CMK (cell line): ENCODE measurements around the gene RNASEH2B.
A peak's percentile ranks its signal among the peaks of the same experiment; 100 is the strongest.

Experiments used
- DNase-seq: peaks from one replicate; pipeline ENCODE4 v3.0.0-alpha.2; 2010; ENCODE audit warnings: low read depth

The RNASEH2B gene, protein sequence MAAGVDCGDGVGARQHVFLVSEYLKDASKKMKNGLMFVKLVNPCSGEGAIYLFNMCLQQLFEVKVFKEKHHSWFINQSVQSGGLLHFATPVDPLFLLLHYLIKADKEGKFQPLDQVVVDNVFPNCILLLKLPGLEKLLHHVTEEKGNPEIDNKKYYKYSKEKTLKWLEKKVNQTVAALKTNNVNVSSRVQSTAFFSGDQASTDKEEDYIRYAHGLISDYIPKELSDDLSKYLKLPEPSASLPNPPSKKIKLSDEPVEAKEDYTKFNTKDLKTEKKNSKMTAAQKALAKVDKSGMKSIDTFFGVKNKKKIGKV

DNA sequence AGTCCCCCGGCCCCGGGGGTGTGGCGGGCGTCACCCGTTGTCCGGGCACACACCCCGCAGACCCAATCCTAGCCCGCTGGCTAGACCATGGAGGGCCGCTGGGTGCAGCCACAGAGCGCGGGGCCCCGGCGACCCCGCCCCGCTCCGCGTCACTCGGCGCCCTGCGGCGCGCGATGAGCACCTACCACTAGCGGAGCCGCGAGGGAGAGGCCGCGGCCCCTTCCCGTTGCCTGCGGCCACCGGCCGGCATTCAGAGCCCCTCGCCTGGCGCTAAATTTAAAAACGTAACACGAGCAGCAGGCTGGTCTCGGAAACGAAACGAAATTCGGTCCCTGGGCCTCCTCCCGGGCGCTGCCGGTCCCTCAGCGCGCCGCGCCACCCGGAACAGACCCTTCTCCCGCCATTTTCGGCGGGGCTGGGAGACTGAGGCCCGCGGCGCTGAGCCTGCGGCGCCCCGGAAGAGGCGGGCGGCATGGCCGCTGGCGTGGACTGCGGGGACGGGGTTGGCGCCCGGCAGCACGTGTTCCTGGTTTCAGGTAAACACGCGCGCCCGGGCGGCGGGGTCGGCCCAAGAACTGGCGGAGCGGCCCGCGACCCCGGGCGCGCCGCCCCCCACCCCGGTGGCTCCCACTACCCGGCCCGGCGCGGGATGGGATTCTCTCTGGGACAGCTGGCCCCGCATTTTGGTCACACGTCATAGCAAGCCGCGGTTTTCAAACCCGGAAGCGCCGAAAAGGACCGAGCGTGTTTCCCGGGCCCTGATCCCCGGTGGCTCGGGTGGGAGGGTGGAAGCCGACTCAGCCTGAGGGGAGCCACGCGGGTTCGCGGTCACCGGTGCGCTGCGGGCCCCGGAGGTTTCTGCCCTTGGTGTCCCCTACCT is at the start of gene RNASEH2B:
Gene RNASEH2B, plus strand, starts transcription at position 187 of the 880 bp plus-strand sequence. Its CDS starts 286 bp downstream, at position 473.
- DNase-seq, result peak; percentile 62

DNA sequence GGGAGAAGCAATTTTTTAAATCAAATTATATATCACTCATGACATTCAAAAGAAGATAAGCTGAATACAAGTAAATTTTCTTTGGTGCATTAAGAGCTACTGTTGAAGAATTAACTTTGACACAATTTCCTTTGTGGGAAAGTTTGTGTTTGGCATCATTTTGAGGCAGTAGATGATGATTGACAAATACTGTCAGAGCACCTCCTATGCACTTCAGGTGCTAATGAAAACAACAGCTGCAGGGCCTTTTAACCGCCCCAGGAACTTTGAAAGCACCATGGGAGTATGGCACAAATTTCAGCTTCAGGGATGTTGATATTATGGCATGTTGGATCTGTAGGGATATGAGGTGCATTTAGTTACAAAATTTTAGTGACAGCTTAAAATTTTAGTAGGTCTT is 45.1 kb upstream of the RNASEH2B start:
- no peak for DNase-seq

DNA sequence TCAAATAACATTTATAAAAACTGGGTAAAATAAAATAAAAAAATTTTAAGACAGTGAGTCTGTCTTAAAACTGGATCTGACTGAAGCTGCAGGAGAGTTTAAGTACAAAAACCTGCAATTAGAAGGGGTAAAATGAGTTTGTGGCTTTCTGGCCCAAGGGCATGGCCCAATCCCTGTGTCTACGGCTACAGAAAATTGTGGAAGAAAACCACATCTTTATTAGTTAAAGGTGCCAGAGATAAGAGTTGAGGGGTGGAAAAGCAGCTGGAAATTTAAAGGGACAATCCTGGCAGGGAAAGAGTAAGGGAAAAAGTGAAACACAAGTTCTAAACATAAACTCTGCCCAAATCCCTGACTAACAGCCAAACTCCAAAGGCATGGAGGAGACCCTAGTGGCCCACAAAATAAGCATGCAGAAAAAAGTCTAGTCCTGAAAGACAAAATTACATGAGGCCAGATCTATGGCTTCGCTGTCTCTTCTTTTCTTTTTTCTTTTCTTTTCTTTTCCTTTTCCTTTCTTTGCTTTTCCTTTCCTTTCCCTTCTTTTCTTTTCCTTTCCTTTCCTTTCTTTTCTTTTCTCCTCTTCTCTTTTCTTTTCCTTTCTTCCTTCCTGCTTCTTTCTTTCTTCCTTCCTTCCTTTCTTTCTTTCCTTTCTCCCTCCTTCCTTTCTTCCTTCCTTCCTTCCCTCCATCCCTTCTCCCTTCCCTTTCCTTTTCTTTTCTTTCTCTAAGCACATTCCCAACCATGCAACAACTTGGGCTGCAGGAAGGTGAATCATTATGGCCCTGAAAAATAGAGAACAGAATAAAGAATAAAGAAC is 42.6 kb upstream of the RNASEH2B start:
- DNase-seq, result no peak

DNA sequence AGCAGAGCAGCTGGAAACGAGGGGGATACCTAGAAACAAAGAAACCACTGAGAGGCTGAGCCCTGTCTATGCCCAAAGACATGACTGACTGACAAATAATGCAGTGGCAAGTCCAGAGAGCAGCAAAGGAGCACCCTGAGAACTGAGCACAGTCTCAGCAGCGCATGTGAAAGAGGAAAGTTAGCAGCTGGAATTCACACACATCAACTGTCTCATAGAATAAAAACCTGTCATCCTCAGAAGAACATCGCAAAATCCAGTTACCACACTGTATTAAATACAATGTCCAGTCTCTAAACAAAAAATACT is 42.0 kb upstream of the RNASEH2B start:
- DNase-seq, result no peak

DNA sequence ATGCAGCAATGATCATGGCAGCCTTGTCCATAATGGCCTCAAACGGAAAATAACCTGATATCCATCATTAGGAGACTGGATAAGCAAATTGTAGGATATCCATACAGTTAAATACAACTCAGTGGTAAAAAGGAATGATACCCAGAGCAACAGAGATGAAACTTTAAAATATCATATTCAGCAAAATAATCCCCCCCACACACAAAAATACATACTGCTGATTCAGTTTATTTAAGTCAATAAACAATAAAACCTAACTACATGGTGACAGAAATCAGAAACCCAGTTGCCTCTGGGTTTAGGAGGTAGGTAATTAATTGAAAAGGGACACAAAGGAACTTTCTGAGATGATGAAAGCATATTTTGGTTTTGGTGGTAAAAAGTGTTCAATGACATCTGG is 38.2 kb upstream of the RNASEH2B start:
- no peak for DNase-seq

DNA sequence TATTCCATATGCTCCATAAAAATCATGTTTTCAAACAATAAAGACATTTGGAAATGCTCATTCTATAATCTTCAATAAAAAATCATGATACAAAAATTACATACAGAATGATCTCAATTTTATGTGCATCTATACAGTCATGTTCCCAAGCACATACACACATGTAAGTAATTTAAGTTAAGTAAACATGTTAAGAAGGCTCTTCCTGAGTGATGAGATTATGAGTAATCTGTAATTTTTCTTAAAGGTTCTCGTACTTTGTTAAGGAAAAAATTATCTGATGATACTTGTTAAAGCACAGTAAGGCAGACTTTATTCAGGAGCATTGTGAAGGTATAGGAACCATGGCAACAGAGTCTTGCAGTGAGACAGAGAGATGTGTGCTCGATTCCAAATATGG is 36.1 kb upstream of the RNASEH2B start:
- DNase-seq, result no peak

DNA sequence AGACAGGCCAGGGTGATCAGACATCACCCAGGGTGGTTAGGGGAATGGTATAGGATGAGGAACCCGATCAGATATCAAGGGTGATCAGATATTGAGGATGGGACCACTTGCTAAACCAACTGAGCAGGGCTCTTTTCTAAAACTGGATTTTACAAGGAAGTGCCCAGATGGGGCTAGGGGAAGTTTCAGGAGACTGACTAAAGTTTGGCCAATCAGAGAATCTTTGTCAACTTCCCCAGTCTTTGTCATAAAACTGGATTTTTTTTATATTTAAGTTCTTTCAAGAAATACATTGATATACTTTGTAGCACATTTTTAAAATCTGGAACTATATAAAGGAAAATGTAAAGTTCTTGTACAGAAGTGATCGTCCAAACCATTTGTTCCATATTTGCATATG is 35.6 kb upstream of the RNASEH2B start:
- DNase-seq, result no peak

DNA sequence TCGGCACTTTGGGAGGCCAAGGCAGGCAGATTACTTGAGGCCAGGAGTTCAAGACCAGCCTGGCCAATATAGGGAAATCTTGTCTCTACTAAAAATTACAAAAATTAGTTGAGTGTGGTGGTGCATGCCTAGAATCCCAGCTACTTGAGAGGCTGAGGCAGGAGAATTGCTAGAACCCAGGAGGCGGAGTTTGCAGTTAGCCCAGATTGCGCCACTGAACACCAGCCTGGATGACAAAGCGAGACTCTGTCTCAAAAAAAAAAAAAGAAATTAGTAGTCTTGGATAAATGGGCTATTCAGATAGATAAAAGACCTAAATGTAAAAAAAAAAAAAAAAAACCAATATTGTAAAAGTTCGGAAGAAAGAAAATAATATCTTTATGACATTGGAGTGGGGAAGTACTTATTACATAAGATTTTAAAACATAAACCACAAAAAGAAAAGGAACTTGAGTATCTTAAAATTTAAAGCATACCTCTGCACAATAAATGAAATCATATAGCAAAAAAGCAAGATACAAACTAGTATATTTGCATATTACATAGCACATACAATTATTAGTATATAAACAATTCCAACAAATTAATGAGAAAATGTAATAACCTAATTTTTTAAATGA is 26.7 kb upstream of the RNASEH2B start:
- no peak for DNase-seq

DNA sequence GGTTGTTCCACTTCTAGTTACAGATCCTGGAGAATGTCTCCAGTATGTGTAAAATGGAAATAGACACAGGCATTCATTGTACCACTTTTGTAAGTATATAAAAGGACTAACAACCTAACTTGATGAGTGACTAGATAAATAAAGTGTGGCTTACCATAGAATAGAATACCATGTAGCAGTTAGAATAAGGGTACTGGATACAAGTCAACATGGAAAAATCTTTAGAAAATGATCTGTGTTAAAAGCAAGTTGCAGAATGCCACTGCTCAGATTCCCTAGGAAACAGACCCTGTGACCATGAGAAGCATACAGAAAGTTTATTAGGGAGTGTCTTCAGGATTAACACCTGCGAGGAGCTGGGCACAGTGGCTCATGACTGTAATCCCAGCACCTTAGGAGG is 25.9 kb upstream of the RNASEH2B start:
- no peak for DNase-seq

DNA sequence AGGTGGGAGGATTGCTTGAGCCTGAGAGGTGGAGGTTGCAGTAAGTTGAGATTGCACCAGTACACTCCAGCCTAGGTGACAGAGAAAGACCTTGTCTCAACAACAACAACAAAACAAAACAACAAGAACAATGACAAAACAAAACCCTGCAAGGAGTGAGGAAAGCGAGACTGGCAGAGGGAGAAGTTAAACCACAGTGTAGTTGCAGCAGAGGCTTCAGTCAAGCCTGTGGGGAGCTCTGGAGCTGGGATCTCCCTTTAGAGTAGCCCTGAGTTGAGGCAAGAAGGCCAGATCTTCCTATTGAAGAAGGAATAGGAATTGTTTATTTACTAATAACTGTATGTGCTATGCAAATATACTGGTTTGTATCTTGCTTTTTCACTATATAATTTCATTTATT is 25.3 kb upstream of the RNASEH2B start:
- no peak for DNase-seq

DNA sequence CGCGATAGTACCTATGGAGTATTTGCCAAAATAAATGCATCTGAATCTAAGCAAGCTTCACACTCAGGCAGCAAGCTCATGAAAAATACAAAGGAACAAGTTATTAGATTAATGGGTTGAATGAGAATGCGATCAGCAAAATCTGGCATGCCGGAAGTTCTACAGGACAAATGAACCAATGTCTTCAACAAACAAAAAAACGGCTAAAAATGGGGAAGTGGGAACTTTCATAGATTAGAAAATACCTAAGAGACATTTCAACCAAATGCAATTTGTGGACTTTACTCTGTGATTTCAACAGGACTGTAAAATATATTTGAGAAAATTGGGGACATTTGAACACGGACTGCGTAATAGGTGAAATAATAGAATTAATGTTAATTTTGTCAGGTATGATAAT is 22.4 kb upstream of the RNASEH2B start:
- DNase-seq, result no peak

DNA sequence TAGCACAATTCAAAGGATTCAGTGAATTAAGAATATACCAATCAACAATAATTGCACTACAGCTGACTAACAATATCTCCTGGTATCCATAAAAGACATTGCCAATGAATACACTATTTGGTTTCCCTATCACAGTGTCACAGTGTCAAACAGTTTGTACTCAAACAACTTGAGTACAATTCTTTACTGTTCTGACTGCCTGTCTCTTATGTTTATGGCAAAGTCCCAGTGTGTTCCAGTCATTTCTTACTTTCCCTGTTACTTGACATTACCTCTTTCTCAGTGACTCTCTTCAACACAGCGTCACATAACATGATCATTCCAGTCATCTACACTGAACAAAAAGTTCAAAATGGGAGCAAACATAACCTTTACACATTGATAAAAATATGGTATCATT is 21.2 kb upstream of the RNASEH2B start:
- DNase-seq, result no peak

DNA sequence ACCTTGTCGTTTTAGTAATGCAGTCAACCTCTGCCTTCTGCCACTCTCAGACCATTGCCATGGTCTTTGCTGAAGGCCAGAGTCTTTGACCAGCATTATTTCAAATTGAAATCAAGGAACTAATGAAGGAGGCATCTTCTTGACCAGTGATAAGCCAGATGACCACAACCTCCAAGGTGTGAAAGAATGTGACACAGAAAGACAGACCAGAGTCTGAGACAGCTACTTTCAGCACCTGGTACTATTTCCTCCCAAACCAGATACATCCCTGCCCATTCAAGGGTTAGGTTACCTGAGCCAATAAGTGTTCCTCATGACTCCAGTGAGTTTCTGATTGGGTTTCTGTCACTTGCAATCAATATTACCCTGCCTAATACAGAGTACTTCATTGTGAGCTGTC is 20.3 kb upstream of the RNASEH2B start:
- DNase-seq, result no peak

DNA sequence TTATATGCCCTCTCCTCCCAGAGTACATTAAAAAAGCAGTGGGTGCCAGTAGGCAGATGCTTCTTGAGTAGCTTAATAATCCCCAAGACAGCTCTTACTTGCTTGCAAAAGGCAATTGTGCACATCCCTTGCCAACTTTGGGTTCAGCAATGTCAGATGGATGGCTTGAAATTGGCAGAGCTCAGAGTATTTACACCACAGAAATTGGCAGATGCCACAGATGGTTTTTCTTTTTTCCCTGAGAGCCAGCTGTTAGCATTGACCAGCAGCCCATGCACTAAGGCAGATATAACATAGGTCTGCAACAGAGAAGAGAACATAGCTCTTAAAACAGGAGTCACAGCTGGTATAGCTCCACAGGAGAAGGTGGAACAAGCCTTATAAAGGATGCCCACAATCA is 18.4 kb upstream of the RNASEH2B start:
- no peak for DNase-seq

DNA sequence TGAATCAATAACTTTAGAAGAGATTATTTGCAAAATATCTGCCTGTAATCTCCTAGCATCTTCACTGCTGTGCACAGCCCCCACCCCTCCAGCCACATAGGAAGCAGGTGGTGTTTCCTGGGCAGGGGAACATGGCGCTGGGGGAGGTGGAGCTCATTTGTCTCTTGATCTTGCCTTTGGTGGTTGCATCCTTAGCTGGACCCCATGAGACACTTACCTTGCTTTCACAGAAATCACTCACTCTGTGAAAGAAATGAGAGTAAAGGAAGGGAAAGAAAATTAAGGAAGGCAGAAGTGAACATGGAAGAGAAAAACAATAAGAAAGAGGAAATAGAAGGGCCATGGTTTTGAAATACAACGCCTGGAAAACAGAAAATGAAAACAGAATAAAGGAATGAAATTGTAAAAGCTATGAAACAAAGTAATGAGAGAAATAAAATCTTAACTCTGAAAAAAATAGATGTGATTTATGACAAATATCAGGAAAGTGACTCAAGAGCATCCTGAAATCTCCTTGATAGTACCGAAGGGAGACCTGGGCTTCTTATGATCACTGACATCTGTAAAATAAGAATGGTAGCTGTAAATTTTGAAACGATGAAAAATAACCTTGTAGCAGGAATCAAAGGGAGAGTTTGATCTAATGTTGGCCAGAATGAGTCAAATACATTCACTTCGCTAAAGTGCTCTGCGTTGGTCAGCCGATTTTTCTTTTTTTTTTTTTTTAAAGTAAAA is 17.2 kb upstream of the RNASEH2B start:
- no peak for DNase-seq

DNA sequence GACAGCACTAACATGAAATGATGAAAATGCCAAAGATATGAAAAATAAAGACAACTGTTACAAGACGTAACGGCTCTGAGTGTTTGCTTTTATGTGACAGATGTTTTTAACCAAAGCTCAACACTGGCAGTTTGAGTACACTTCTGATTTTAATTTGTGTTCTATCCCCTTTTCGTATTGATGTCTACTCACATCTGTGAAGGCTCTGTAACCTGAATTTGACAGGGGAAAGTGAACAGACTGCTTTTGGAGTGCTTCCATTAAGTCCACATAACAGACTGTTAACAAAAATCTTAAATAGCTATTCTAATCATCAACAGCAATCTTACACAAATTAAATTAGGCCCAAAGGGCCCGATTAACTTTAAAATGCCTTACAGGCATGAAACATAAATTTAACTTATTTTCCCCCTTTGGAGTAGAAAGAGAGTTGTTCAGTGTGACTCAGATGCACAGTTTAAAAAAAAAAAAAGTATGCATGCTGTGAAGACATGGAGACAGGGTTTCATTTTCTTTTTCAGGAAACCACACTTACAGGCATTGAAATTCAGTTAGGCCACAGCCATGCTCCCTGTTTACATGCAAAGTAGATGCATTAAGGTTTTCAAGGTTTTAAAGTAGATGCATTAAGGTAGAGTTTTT is 16.3 kb upstream of the RNASEH2B start:
- no peak for DNase-seq

DNA sequence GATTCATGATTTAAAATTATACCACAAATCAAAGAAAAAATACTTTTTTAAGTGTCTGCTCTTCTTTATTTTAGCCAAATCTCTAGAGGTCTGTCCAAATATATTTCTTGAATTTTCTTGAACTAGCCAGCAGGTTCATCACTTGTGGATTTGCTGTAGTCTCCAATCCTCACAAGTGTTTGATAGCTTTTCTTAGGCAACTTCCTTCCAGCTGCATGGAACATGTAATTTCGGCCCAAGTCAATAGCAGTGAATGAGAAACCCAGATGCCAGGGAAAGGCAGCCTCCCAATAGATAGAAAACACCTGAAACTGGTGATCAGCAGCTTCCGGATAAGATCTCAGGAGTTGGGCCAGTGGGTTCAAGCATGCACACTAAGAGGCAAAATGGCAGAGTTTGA is 15.6 kb upstream of the RNASEH2B start:
- no peak for DNase-seq

DNA sequence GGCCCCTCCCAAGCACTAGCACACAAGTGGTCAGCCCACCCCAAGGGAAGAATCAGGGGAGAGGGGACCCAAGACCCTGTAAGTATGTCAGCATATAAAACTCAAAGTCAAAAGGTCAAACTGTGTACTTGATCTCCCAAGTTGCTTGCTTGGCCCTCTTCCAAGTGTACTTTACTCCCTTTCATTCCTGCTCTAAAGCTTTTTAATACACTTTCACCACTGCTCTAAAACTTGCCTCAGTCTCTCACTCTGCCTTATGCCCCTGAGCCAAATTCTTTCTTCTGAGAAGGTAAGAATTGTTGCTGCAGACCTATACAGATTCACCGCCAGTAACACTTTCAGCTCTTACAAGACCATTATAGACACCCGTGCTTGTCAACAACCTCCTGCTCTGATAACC is 15.1 kb upstream of the RNASEH2B start:
- no peak for DNase-seq

DNA sequence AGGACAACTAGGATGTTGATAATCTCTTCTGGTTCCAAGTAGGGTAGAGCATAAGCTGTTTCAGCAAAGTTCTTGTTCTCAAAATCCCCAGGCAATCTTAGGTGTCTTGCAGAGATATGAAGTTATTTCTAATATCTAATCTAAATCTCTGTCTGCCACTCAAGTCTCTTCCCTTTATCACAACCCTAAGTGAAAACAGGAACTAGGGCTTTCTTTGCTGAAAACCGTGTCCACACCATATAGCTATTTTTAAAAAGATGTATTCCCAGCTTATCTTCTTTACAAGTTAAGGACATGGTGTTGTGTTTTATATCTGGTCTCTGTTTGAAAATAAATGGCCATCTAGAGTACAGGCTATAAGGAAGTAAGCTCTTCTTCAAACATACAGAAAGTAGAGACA is 11.3 kb upstream of the RNASEH2B start:
- DNase-seq, result no peak

DNA sequence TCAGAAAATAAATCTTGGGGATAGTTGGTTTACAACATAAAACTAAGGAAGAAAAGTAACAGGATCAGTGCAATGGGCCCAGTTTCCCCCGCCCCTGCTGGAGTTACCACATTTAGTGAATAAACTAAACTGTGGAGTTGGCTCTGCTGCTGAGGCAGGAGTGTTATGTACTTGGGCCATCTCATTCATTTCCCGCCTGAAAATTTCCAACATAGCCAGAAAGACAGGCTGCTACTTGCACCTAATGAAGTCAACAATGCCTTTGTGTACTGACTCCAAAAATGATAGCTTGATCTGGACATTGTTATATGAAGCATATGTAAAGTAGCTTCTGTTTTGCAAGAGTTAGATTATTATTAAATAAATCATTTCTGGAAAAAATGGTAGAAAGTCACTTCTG is 7.9 kb upstream of the RNASEH2B start:
- no peak for DNase-seq

DNA sequence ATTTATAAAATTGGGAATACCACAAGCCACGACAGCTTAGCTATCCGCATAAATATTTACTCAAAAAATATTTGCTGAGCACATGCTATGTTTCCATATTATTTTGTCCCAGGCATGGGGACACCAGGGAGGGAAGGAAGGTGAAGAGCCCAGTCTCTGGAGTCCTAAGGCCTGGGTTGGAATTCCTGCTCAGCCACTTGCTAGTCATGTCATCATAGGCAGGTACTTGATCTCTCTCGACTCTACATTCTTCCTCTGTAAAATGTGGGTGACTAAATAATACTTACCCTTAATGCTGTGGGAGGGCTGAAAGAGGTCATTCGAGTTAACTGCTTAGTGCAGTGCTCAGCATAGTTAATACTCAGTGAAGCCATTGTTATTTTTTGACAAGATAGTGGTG is 4.3 kb upstream of the RNASEH2B start:
- no peak for DNase-seq
